Retinal pigment epithelial cell (primary cell): ENCODE results near the gene CDC42BPB.

Experiments
- DNase-seq: peaks from one replicate; pipeline ENCODE4 v3.0.0-alpha.2; 2010; ENCODE audit warnings: low read depth
- H3K4me3 ChIP-seq: 2 replicates; pipeline ENCODE4 v1.5.1; 2011; ENCODE audit warnings: mild to moderate bottlenecking, low read length, control low read depth, moderate library complexity
- CTCF ChIP-seq: conservative IDR thresholded peaks from 2 replicates; pipeline ENCODE4 v1.5.1; 2011; ENCODE audit warnings: low read depth, low read length, control low read depth, inconsistent platforms

CDC42BPB gene

GRCh38 chr14:103006106-103006505 is 51.2 kb downstream of the CDC42BPB start:
- no peak for TF ChIP-seq CTCF
- DNase-seq: no peak
- H3K4me3 ChIP-seq: no peak overlapping the region

- no peak for DNase-seq
- TF ChIP-seq CTCF: no peak
- H3K4me3 ChIP-seq: no peak overlapping the region
Observed at GRCh38 chr14:103003850-103004249, 53.5 kb downstream of the CDC42BPB start.

GRCh38 chr14:103003351-103003615 is 54.1 kb downstream of the CDC42BPB start:
- H3K4me3 ChIP-seq: no peak overlapping the region
- TF ChIP-seq CTCF: no peak
- no peak for DNase-seq

GRCh38 chr14:103002578-103003350 is 54.6 kb downstream of the CDC42BPB start:
- DNase-seq: no peak
- TF ChIP-seq CTCF: no peak
- H3K4me3 ChIP-seq: no peak overlapping the region

- no peak for TF ChIP-seq CTCF
- H3K4me3 ChIP-seq: no peak overlapping the region
- DNase-seq: no peak
Observed at GRCh38 chr14:103001651-103002396, 55.5 kb downstream of the CDC42BPB start.

- DNase-seq: no peak
- TF ChIP-seq CTCF: no peak
- H3K4me3 ChIP-seq: no peak overlapping the region
Observed at GRCh38 chr14:103001226-103001625, 56.1 kb downstream of the CDC42BPB start.
